ENCODE data around the gene ISCU.

The ISCU gene

DNA sequence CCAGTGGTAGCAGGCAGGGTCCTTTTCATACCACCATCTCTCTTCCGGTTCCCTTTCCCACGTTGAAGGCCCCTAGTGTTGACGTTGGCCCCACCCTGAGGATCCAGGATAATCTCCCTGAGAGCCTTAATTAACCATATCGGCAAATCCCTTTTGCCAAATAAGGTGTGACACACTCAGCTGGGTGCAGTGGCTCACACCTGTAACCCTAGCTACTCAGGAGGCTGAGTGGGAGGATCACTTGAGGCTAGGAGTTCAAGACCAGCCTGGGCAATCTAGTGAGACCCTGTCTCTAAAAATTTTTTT, 38.3 kb downstream of the ISCU start:
- TF ChIP-seq POLR2A (IDR thresholded peaks at IDR 0.05; ENCODE audit: extremely low read depth, insufficient read length) (no peak), MYC (IDR thresholded peaks at IDR 0.05; ENCODE audit: low read depth, low read length) (no peak)
- TF ChIP-seq, protein P1, sequence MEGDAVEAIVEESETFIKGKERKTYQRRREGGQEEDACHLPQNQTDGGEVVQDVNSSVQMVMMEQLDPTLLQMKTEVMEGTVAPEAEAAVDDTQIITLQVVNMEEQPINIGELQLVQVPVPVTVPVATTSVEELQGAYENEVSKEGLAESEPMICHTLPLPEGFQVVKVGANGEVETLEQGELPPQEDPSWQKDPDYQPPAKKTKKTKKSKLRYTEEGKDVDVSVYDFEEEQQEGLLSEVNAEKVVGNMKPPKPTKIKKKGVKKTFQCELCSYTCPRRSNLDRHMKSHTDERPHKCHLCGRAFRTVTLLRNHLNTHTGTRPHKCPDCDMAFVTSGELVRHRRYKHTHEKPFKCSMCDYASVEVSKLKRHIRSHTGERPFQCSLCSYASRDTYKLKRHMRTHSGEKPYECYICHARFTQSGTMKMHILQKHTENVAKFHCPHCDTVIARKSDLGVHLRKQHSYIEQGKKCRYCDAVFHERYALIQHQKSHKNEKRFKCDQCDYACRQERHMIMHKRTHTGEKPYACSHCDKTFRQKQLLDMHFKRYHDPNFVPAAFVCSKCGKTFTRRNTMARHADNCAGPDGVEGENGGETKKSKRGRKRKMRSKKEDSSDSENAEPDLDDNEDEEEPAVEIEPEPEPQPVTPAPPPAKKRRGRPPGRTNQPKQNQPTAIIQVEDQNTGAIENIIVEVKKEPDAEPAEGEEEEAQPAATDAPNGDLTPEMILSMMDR (IDR thresholded peaks at IDR 0.05; ENCODE audit: low read depth, low read length): no peak
- TF ChIP-seq, protein P2, sequence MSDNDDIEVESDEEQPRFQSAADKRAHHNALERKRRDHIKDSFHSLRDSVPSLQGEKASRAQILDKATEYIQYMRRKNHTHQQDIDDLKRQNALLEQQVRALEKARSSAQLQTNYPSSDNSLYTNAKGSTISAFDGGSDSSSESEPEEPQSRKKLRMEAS (IDR thresholded peaks at IDR 0.05; ENCODE audit: low read depth, low read length): no peak
- H3K4me3 ChIP-seq (ENCODE audit: low read depth, low read length): no peak overlapping the region
- no peak for DNase-seq (ENCODE audit: low read depth)

DNA sequence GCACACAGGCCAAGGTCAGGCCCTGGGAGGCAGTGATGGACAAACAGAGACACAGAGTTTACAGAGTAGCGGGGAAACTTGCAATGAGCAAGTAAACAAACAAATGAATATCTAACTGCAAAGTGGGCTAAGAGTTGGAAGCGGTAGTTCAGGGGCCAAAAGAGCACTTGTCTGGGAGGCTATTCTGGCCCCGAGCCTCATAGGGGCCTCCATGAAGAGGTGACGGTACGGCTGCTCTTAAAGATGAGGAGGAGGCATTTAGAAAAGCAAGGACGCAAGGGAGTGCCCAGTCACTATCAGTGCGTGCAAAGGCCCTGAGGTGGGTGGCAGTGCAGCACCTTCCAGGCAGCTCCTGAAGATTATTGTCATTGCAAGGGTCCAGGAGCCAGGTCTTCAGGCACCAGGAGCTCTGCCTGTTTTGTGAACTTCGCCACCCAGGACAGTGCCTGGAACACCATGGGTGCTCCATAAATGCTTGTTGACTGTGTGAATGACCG, 39.9 kb downstream of the ISCU start:
- H3K4me3 ChIP-seq (ENCODE audit: low read depth, low read length): no peak overlapping the region
- DNase-seq (ENCODE audit: low read depth): no peak
- TF ChIP-seq MYC (IDR thresholded peaks at IDR 0.05; ENCODE audit: low read depth, low read length) (no peak), POLR2A (IDR thresholded peaks at IDR 0.05; ENCODE audit: extremely low read depth, insufficient read length) (no peak)
- TF ChIP-seq, protein P1 (IDR thresholded peaks at IDR 0.05; ENCODE audit: low read depth, low read length): no peak
- TF ChIP-seq, protein P2 (IDR thresholded peaks at IDR 0.05; ENCODE audit: low read depth, low read length): no peak

GRCh38 chr12:108602976-108603704, 40.7 kb downstream of the ISCU start:
- DNase-seq (ENCODE audit: low read depth): no peak
- no peak overlapping the region for H3K4me3 ChIP-seq (ENCODE audit: low read depth, low read length)
- TF ChIP-seq, protein P1 (IDR thresholded peaks at IDR 0.05; ENCODE audit: low read depth, low read length): no peak
- TF ChIP-seq MYC (IDR thresholded peaks at IDR 0.05; ENCODE audit: low read depth, low read length) (no peak), POLR2A (IDR thresholded peaks at IDR 0.05; ENCODE audit: extremely low read depth, insufficient read length) (no peak)
- TF ChIP-seq, protein P2 (IDR thresholded peaks at IDR 0.05; ENCODE audit: low read depth, low read length): no peak

GRCh38 chr12:108603743-108604142, 41.3 kb downstream of the ISCU start:
- TF ChIP-seq, protein P2 (IDR thresholded peaks at IDR 0.05; ENCODE audit: low read depth, low read length): no peak
- TF ChIP-seq POLR2A (IDR thresholded peaks at IDR 0.05; ENCODE audit: extremely low read depth, insufficient read length) (no peak), MYC (IDR thresholded peaks at IDR 0.05; ENCODE audit: low read depth, low read length) (no peak)
- TF ChIP-seq, protein P1 (IDR thresholded peaks at IDR 0.05; ENCODE audit: low read depth, low read length): no peak
- no peak for DNase-seq (ENCODE audit: low read depth)
- H3K4me3 ChIP-seq (ENCODE audit: low read depth, low read length): no peak overlapping the region

- TF ChIP-seq POLR2A (IDR thresholded peaks at IDR 0.05; ENCODE audit: extremely low read depth, insufficient read length): no peak
- no peak for TF ChIP-seq MYC (IDR thresholded peaks at IDR 0.05; ENCODE audit: low read depth, low read length)
- TF ChIP-seq, protein P1 (IDR thresholded peaks at IDR 0.05; ENCODE audit: low read depth, low read length): no peak
- TF ChIP-seq, protein P2 (IDR thresholded peaks at IDR 0.05; ENCODE audit: low read depth, low read length): no peak
- H3K4me3 ChIP-seq (ENCODE audit: low read depth, low read length): no peak overlapping the region
- DNase-seq (ENCODE audit: low read depth): no peak
Measured at GRCh38 chr12:108604208-108604941, 42.0 kb downstream of the ISCU start.
